Measurements from ENCODE around the gene MEX3A. TPM values are rescaled to one million over a fixed set of nuclear protein-coding genes. Genes with fewer than 3 reads are reported as not detected.

MEX3A gene
- total RNA-seq, 1 experiment from 2014 or later, result 90.0 TPM

GRCh38 chr1:156052862-156053767 is 29.1 kb downstream of the MEX3A start:
- H3K4me1 ChIP-seq (ENCODE audit: insufficient read depth, low read length, poor library complexity, severe bottlenecking), result peaks cover 9% of the 10 kb centered on the region
- peak overlapping the region; percentile 99 for H3K4me3 ChIP-seq (ENCODE audit: low read depth, low read length, poor library complexity, severe bottlenecking)
- TSS peak; percentile 19 for BruUV-seq (replicated peaks)
- no peaks in the 10 kb centered on the region for H3K9me3 ChIP-seq (ENCODE audit: low read depth, low read length, poor library complexity, severe bottlenecking)
- TF ChIP-seq CTCF (conservative IDR thresholded peaks at IDR 0.05; ENCODE audit: low read depth, low read length) (peak; percentile 50), EZH2 (IDR thresholded peaks at IDR 0.05; ENCODE audit: borderline replicate concordance, low read depth, low read length, poor library complexity, severe bottlenecking) (no peak)
- H3K27ac ChIP-seq (ENCODE audit: low read depth, low read length, poor library complexity, severe bottlenecking), result peak overlapping the region; percentile 95
- intact Hi-C loops (cut with micrococcal nuclease; ENCODE audit: unreplicated experiment), result no loop called here
- peaks cover 25% of the 10 kb centered on the region for H3K36me3 ChIP-seq (ENCODE audit: insufficient read depth, low read length, poor library complexity, severe bottlenecking)
- ChIA-PET POLR2A (ENCODE audit: low non-redundant PET) (interaction anchor here (0.5 kb wide), 1 partner anchor 19 kb away, joined by 5 read pairs; no protein-coding TSS in a partner anchor), CTCF (interaction anchor here (0.6 to 1.9 kb wide), 5 partner anchors 17 to 108 kb away, joined by 4 to 13 read pairs (median 4); no protein-coding TSS in a partner anchor)
- no peaks in the 10 kb centered on the region for H3K27me3 ChIP-seq (replicated peaks; ENCODE audit: insufficient read depth, low read depth, low read length, poor library complexity)
- peak; percentile 85 for DNase-seq (ENCODE audit: low spot score)

DNA sequence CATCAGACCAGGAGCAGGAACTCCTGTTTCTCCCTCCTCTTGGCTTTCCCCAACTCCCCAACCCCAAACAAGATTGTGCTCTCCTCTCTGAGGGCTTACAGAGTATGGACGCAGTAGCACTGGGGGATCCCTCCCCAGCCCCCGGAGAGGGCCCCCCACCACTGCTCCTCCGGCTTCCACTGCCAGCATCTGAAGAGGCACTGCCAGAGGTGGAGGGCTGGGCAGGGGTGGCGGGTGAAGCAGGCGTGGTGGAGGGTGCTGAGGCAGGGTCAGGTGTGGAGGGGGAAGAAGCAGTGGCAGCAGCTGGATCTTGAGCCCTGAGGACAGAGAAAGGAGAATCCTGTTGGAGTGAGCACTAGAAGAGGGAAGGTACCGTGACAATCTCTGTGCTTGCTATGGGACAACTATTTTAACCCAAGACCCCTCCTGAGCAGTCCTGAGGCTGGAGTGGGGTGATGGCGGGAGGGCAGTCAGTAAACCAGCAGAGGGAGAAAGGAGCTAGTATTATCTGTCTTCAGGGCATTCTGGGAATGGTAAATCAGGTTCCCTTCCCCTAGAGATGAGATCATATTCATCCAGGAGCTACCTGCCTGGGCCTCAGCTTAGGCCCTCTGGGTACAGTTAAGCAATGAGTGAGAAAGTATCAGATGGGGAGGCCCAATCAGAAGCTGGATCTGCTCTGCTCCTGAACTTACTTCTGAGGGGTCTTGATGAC is 31.1 kb downstream of the MEX3A start:
- POLR2A ChIA-PET (ENCODE audit: low non-redundant PET), result no interaction called here
- CTCF ChIA-PET, result no interaction called here
- no TSS peak for BruUV-seq (replicated peaks)

More for the DNA sequence above, 31.1 kb downstream of the MEX3A start:
- H3K27me3 ChIP-seq (replicated peaks; ENCODE audit: insufficient read depth, low read depth, low read length, poor library complexity), result no peaks in the 10 kb centered on the region
- TF ChIP-seq CTCF (conservative IDR thresholded peaks at IDR 0.05; ENCODE audit: low read depth, low read length) (no peak), EZH2 (IDR thresholded peaks at IDR 0.05; ENCODE audit: borderline replicate concordance, low read depth, low read length, poor library complexity, severe bottlenecking) (no peak)
- H3K4me3 ChIP-seq (ENCODE audit: low read depth, low read length, poor library complexity, severe bottlenecking), result no peak overlapping the region
- intact Hi-C loops (cut with micrococcal nuclease; ENCODE audit: unreplicated experiment), result no loop called here
- no peak overlapping the region for H3K27ac ChIP-seq (ENCODE audit: low read depth, low read length, poor library complexity, severe bottlenecking)
- no peak for DNase-seq (ENCODE audit: low spot score)
- H3K4me1 ChIP-seq (ENCODE audit: insufficient read depth, low read length, poor library complexity, severe bottlenecking), result peaks cover 8% of the 10 kb centered on the region
- peaks cover 31% of the 10 kb centered on the region for H3K36me3 ChIP-seq (ENCODE audit: insufficient read depth, low read length, poor library complexity, severe bottlenecking)
- H3K9me3 ChIP-seq (ENCODE audit: low read depth, low read length, poor library complexity, severe bottlenecking), result no peaks in the 10 kb centered on the region
